Thoracic aorta endothelial cell (primary cell): ENCODE results near the gene IFT22. TPM values are rescaled to one million over a fixed set of nuclear protein-coding genes. Genes with fewer than 3 reads are reported as not detected.

ENCODE experiments used
- small RNA-seq: library from RNA; depleted of rRNA; stranded (forward); fragments of <200 nt; gene quantifications from one replicate; pipeline ENCODE3, GENCODE V24; 2012
- total RNA-seq: library from RNA; depleted of rRNA; stranded (reverse); fragments of >200 nt; gene quantifications from 2 replicates; pipeline ENCODE4 v1.2.3, GENCODE V29; 2012

The IFT22 gene
- total RNA-seq = 21.2 and 21.5 TPM in 2 replicates

GRCh38 chr7:101321491-101322401 is at the start of gene IFT22:
Gene IFT22 (minus strand): TSS chr7:101321812. CDS start chr7:101321709, 103 bp downstream.

DNA sequence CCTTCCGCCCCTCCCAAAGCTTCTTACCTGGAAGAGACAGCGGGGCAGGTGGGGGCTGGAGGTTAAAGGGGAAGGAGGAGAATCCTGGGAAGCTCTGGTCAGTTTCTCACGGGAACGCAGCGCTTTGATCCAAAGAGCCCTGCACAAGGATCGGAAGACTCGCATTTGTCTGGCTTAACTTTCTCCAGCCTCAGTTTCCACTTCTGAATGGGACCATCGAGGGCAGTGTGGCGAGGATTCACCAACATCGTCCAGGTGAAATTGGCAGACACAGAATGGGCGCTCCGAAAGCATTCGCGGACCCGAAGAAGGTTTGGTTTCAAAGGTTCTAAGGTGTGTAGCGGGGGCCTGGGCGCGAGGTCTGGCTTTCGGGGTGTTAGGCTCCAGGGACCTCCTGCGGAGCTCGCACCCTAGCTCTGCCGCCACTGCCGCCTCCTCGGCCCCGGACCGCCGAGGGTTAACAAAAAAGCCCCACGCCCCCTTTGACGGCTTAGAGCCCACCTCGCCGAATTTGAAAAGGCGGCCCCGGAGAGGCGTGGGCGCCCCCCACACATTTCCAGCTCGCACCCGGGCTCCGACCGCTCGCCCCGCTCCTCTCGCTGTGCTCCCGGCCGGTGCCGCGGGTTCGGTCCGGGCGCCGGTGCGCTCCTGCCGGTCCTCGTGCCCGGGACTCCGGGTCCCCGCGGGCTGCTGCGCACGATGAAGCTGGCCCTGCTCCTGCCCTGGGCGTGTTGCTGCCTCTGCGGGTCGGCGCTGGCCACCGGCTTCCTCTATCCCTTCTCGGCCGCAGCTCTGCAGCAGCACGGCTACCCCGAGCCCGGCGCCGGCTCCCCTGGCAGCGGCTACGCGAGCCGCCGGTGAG is 41.0 kb upstream of the IFT22 start, which contains the start of gene COL26A1:
Gene COL26A1, plus strand, starts transcription at position 542 of the 862 bp plus-strand sequence. Its CDS starts 158 bp downstream, at position 700.

Small RNA genes lying within 50 kb of the gene (small RNA-seq; reads per million reads assigned to genes)
- not detected for gene RNU6-1104P

Other genes with a start within 250 kb of the IFT22 start
- gene TRIM56, start 236.3 kb downstream of the IFT22 start, total RNA-seq = 14.1 and 16.9 TPM in 2 replicates
- 1,853 and 2,613 TPM in 2 replicates for gene SERPINE1, start 194.7 kb downstream of the IFT22 start, total RNA-seq
- gene AP1S1, start 167.3 kb downstream of the IFT22 start, total RNA-seq = 96.4 and 116 TPM in 2 replicates
- gene VGF, start 156.2 kb downstream of the IFT22 start, total RNA-seq = 0.07 TPM in 1 of 2 replicates, not detected in the other
- gene NAT16, start 141.5 kb downstream of the IFT22 start, total RNA-seq = not detected in 2 replicates
- not detected in 2 replicates for gene MOGAT3, start 120.8 kb downstream of the IFT22 start, total RNA-seq
- 69.5 and 74.9 TPM in 2 replicates for gene PLOD3, start 104.2 kb downstream of the IFT22 start, total RNA-seq
- 84.6 and 103 TPM in 2 replicates for gene ZNHIT1, start 103.6 kb downstream of the IFT22 start, total RNA-seq
- gene CLDN15, start 84.0 kb downstream of the IFT22 start, total RNA-seq = 3.3 and 4.6 TPM in 2 replicates
- gene FIS1, start 76.7 kb downstream of the IFT22 start, total RNA-seq = 123 and 183 TPM in 2 replicates
- gene COL26A1, start 41.1 kb upstream of the IFT22 start, total RNA-seq = not detected in 2 replicates